Suprapubic skin (tissue), 4 donors: ENCODE data around the gene IGFBP6. TPM values are rescaled to one million over a fixed set of nuclear protein-coding genes. Genes with fewer than 3 reads are reported as not detected.

Experiments used
- DNase-seq, 2 donors: peaks; one replicate each; pipeline ENCODE4 v3.0.0-alpha.2; 2019; ENCODE audit warnings: low spot score in 2 of 2
- H3K27ac ChIP-seq: fragments of 200-600 bp; sonication (generic); one replicate; pipeline ENCODE4 v1.5.1; 2019
- H3K27me3 ChIP-seq: fragments of 200-600 bp; sonication (generic); one replicate; pipeline ENCODE4 v1.5.1; 2019
- H3K36me3 ChIP-seq: fragments of 200-600 bp; sonication (generic); one replicate; pipeline ENCODE4 v1.5.1; 2019
- H3K4me1 ChIP-seq: fragments of 200-600 bp; sonication (generic); one replicate; pipeline ENCODE4 v1.5.1; 2019
- H3K4me3 ChIP-seq: fragments of 200-600 bp; sonication (generic); one replicate; pipeline ENCODE4 v1.5.1; 2019; ENCODE audit warnings: mild to moderate bottlenecking
- H3K9me3 ChIP-seq: fragments of 200-600 bp; sonication (generic); one replicate; pipeline ENCODE4 v1.5.1; 2019
- CTCF ChIP-seq, 2 donors: fragments of 200-600 bp in 1 of 2; fragments of 450-650 bp in 1 of 2; sonication (generic) in 1 of 2; IDR thresholded peaks; one replicate each; pipeline ENCODE4 v1.5.1; 2016 to 2019; ENCODE audit warnings: antibody characterized with exemption in 2 of 2, mild to moderate bottlenecking in 1 of 2, moderate library complexity in 1 of 2
- EP300 ChIP-seq: sonication (generic); formaldehyde crosslinking; IDR thresholded peaks from one replicate; pipeline ENCODE4 v1.6.1; 2017; ENCODE audit warnings: antibody characterized with exemption
- POLR2A ChIP-seq, 2 donors: fragments of 450-650 bp; IDR thresholded peaks; one replicate each; pipeline ENCODE4 v1.6.1; 2017; ENCODE audit warnings: antibody characterized with exemption in 2 of 2, mild to moderate bottlenecking in 2 of 2, moderate library complexity in 2 of 2
- POLR2AphosphoS5 ChIP-seq, 3 donors: sonication (generic); formaldehyde crosslinking; IDR thresholded peaks; one replicate each; pipeline ENCODE4 v1.6.1; 2017; ENCODE audit warnings: antibody characterized with exemption in 3 of 3
- WGBS: methylation state at CpG from one replicate; pipeline ENCODE4 v1.1.5; 2018; 5-methylcytosine and 5-hydroxymethylcytosine counted together
- total RNA-seq, 4 donors: library from RNA; depleted of rRNA; stranded (reverse); fragments of >200 nt; gene quantifications; one replicate each; pipeline ENCODE4 v1.1.0, GENCODE V29; 2016

The IGFBP6 gene
- total RNA-seq, 4 donors from 2014 or later: 19.2 to 97.0 (median 59.6) TPM

- WGBS: 65% methylated on average over 2 of the region's 2 CpGs
- Histone ChIP-seq H3K9me3 (no peaks in the 10 kb centered on the region), H3K4me1 (peaks cover 19% of the 10 kb centered on the region), H3K4me3 (no peak overlapping the region), H3K36me3 (no peaks in the 10 kb centered on the region), H3K27ac (no peak overlapping the region), H3K27me3 (no peaks in the 10 kb centered on the region)
- DNase-seq: no peak
- TF ChIP-seq POLR2AphosphoS5 (IDR thresholded peaks at IDR 0.05) (no peak), CTCF (IDR thresholded peaks at IDR 0.05) (no peak), EP300 (no peak), POLR2A (IDR thresholded peaks at IDR 0.05) (no peak)
Observed at GRCh38 chr12:53082637-53083175, 14.8 kb upstream of the IGFBP6 start.

GRCh38 chr12:53086361-53086760, 11.1 kb upstream of the IGFBP6 start:
- WGBS: 88% methylated on average over 3 of the region's 3 CpGs
- Histone ChIP-seq H3K4me1 (no peaks in the 10 kb centered on the region), H3K4me3 (no peak overlapping the region), H3K27me3 (no peaks in the 10 kb centered on the region), H3K27ac (no peak overlapping the region), H3K36me3 (no peaks in the 10 kb centered on the region), H3K9me3 (no peaks in the 10 kb centered on the region)
- no peak for TF ChIP-seq POLR2AphosphoS5 (IDR thresholded peaks at IDR 0.05)
- TF ChIP-seq POLR2A (IDR thresholded peaks at IDR 0.05): no peak
- TF ChIP-seq CTCF (IDR thresholded peaks at IDR 0.05): no peak
- no peak for TF ChIP-seq EP300
- DNase-seq: no peak

GRCh38 chr12:53090105-53090504, 7.4 kb upstream of the IGFBP6 start:
- TF ChIP-seq EP300 (no peak), POLR2A (IDR thresholded peaks at IDR 0.05) (no peak)
- no peaks in the 10 kb centered on the region for H3K4me1 ChIP-seq
- no peaks in the 10 kb centered on the region for H3K27me3 ChIP-seq
- H3K9me3 ChIP-seq: no peaks in the 10 kb centered on the region
- H3K27ac ChIP-seq: no peak overlapping the region
- peak in 1 of 2 donors; percentile 52 for DNase-seq
- WGBS: 90% methylated on average over 6 of the region's 6 CpGs
- no peak overlapping the region for H3K4me3 ChIP-seq
- no peaks in the 10 kb centered on the region for H3K36me3 ChIP-seq

- 59% methylated on average over 2 of the region's 2 CpGs for WGBS
- TF ChIP-seq POLR2AphosphoS5 (IDR thresholded peaks at IDR 0.05) (no peak), POLR2A (IDR thresholded peaks at IDR 0.05) (no peak), EP300 (no peak), CTCF (IDR thresholded peaks at IDR 0.05) (no peak)
- Histone ChIP-seq H3K4me3 (no peak overlapping the region), H3K4me1 (no peaks in the 10 kb centered on the region), H3K9me3 (no peaks in the 10 kb centered on the region), H3K27me3 (no peaks in the 10 kb centered on the region), H3K27ac (no peak overlapping the region), H3K36me3 (no peaks in the 10 kb centered on the region)
- DNase-seq: no peak
Observed at GRCh38 chr12:53090554-53090953, 6.9 kb upstream of the IGFBP6 start.

GRCh38 chr12:53091756-53092155, 5.7 kb upstream of the IGFBP6 start:
- Histone ChIP-seq H3K27ac (no peak overlapping the region), H3K27me3 (no peaks in the 10 kb centered on the region), H3K9me3 (no peaks in the 10 kb centered on the region), H3K4me3 (no peak overlapping the region), H3K36me3 (no peaks in the 10 kb centered on the region), H3K4me1 (peaks cover 8% of the 10 kb centered on the region)
- no peak for TF ChIP-seq EP300
- no peak for TF ChIP-seq POLR2A (IDR thresholded peaks at IDR 0.05)
- no peak for TF ChIP-seq POLR2AphosphoS5 (IDR thresholded peaks at IDR 0.05)
- no peak for TF ChIP-seq CTCF (IDR thresholded peaks at IDR 0.05)
- DNase-seq: peak in 1 of 2 donors; percentile 44
- WGBS: 86% methylated on average over 6 of the region's 6 CpGs
